Measurements from ENCODE around the gene LENEP.

Gene LENEP, protein sequence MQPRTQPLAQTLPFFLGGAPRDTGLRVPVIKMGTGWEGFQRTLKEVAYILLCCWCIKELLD

DNA sequence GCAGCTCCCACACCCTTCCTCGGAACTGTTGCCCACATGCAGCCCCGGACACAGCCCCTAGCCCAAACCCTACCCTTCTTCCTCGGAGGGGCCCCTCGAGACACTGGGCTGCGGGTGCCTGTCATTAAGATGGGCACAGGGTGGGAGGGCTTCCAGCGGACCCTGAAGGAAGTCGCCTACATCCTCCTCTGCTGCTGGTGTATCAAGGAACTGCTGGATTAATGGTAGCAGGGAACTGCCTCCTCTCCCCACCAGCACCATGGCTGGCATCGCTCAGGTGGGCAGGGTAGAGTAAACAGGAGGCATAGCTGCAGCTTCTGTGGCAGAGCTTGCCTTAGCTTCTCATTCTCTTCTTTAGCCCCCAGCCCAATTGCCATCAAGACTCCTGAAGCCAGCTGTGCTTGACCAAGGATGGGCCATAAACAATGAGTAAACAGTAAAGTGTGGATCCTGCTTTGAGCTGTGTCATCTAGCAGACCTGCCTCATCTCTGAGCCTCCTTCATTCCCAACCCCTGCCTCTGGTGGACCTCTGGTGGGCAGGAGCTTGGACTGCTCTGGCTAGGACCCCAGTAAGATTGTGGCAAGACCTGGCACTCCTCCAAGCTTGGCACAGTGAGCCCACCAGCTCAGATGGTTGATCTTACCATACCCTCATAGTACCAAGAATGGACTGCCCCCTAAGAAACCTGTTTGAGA is at the start of gene LENEP:
TSS of gene LENEP (plus strand) at position 15 of the 697 bp plus-strand sequence. CDS start at position 37, 22 bp downstream.
- DNase-seq (ENCODE audit: low read depth): no peak

DNA sequence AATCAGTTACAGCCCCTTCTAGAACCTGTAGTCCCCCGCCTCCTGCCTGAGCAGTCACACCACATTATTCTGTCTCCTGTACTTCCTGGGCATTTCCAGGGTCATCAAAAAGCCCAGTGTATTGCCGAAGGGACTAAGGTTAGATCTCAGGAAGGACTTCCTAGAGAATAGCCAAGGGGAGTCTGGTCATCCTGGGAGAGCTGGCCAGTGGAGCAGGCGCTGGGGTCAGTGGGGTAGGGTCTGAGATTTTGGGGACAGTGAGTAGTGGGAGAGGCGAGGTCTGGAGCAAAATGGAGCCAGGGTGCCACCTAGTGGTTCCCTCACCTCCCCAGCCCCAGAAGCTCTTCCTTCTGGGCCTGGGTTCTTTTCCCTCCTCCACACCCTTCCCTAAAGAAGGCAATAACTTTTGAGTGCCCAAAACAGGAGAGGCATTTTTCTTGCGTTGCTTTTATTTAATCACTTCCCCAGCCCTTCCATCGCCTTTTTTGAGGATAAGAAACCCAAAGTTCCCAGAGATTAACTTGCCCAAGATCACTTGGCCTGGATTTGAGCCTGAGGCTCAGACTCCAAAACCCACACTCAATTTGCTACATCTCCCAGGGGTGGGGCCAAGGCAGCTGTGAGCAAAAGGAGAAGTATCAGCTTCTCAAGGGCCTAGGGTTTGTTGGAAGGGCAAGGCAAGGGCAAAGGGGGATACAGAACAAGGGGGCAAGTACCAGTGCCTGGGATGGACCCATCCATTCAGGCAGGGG is 49.6 kb upstream of the LENEP start:
- DNase-seq (ENCODE audit: low read depth): no peak

DNA sequence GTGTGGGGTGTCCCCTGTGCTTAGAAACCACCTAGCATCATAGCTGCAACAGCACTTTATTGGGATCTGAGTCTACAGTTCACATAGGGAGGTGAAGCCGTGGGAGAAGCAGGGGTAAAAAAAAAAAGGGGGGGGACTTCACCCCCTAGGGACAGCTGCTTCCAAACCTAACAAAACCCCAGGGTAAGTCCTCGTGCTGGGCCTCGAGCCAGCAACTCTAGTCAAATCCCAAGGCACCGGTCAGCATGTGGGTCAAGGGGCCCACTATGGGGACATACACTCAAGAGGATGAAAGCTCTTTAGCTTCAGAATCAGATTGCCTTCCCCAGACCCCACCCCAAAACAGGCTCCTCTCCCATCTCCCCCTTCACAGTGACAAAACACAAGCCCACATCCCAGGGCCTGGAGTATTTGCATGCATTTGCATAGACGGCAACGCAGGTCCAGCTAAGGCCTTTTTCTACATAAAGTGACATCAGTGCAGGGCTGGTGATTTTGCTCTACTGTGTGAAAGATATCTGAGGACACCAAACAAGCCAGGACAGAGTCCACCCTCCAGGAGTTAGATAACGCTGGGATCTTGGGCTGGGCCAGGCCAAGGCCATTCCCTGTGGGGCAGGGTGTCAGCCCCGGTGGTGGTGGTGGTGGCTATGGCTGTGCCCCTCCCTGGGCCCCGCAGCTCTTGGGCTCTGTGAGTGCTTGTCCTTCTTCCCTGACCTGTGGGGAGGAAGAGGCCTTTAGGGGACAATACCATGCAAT is 48.8 kb upstream of the LENEP start:
- no peak for DNase-seq (ENCODE audit: low read depth)

DNA sequence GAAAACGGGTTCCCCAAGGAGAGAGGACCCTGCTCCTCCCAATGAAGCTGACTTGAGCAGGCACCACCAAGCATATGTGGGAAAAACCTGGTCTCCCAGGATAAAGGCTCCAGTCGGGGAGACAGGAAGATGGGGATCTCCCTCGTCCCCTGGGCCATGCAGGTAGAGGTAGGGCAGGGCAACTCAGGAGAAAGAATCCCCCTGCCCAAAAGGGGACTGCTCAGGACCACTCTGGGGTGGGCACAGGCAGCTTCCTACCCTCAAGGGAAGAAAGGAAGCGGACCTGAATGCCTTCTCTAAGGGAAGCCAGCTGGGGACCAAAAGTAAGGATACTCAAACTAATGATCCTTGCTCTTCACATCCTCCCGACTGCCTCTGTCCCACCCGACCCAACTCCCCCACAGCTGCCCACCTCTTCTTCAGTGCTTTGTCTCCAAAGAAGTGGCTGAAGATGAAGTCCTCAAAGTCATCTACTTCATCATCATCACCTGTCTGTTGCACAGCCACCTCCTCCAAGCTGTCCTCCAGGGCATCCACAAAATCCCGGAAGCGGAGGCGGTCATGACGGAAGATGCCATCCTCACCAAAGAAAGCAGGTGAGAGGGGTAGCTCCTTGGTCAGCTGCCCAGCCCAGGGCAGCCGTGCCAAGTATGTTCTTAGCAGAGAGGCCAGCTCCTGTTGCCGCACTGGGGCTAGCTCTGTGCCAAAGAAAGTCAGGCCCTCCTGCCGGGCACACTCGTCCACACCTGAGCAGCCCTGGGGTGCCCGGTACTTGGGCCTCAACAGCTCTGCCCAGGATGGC is 48.0 kb upstream of the LENEP start:
- DNase-seq (ENCODE audit: low read depth): no peak

DNA sequence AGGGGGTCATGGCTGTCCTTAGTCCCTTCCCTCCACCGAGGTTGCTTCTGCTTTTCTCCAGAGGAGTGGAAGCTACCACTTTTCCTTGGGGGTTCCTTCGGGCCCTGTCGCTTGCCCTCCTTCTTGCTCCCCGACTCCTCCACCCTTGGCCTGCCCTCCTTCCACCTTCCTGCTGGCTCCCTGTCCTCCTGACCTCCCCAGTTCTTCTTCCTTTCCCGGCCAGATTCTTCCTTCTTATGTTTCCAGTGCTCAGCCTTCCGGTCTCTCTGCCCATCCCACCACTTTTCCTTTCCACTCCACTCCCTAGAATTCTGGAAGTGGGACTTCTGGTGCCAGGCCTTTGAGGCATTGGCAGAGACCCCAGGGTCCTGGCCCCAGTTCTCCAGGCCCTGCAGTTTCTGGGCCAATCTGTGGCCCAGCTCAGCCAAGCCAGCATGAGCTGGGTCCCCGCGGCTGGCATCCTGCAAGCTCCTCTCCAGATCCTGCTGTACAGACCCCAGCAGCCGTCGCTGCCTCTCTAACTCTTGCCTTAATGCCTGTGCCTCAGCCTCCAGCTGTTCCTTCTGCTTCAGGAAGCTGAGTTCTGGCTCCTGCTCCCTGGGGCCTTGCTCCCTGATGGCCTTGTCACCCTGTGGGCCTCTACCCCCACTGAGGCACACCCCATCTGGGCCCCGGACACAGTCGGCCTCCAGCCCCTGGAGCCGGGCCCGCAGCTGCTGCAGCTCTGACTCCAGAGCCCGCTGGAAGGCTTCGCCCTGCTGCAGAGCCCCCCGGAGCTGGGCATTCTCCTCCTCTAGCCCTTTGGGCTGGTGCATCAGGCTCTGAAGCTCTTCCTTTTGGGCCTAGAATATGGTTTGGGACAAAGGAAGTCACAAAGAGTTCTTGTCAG is 47.2 kb upstream of the LENEP start:
- no peak for DNase-seq (ENCODE audit: low read depth)

DNA sequence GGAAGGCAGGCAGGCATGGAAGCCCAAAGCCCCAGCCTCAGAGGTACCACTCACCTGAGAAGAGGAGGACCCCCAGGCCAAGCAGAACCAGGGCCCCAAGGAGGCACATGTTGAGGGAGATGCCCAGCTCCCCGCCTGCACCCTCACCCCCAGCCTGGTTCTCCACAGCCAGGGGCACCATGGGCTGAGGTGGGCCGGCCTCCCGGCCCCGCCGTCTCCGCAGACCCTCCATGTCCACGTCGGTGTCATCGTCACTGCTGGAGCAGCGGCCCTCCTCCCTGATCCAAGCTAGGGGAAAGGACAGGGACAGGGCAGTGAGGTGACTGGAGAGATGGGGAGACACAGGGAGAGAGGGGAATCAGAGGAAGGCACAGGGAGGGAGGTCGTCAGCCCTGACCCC is 45.3 kb upstream of the LENEP start:
- no peak for DNase-seq (ENCODE audit: low read depth)

DNA sequence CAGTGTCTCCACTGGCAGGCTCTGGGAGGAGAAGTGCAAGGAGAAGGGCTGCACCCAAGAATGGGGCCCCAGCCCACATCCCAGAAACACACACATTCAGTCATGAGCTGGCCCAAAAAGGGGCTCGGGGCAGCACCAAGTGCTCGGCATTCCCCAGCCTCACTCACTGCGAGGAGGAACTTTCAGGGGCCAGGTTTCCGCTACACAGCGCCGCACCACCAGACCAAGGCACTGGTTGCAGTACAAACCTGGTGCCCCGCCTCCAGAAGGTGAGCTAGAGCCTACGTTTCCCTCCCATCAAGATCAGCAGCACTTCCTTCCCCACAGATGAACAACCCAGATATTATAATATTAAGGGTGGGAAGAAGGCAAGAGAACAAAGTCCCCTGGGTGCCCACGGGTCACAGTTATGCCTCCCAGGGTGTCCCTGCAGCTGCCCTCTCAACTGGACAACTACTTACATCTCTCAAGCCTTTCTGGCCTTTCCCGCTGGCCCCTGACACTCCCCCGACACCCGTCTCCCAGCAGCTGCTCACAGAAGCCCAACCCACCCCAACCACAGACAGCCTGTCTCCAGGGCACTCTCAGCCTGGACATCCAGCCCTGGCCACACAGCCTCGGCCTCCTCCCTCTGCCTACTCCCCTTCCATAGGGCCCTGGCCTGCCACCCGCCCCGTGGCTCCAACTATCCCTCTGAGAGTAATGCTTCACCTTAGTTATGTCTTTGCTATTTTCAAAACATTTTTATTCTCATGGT is 41.3 kb upstream of the LENEP start:
- no peak for DNase-seq (ENCODE audit: low read depth)

DNA sequence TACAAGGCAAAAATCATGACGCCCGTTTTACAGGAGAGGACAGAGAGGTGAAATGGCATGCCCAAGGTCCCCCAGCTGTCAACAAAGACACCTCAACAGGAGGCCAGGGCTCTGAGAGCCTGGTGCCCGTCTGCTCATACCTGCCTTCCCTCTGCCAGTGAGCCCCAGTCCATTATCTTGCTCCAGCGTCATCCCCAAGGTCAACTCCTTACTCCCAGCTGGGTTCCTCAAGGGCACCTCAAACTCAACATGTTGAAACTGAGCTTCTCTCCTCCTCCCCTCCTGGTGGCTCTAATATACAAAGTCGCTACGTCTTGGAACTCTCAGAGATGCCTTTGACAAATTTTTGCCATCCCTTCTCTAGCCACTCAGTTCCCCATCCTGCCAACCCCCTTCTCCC is 40.7 kb upstream of the LENEP start:
- DNase-seq (ENCODE audit: low read depth): no peak

DNA sequence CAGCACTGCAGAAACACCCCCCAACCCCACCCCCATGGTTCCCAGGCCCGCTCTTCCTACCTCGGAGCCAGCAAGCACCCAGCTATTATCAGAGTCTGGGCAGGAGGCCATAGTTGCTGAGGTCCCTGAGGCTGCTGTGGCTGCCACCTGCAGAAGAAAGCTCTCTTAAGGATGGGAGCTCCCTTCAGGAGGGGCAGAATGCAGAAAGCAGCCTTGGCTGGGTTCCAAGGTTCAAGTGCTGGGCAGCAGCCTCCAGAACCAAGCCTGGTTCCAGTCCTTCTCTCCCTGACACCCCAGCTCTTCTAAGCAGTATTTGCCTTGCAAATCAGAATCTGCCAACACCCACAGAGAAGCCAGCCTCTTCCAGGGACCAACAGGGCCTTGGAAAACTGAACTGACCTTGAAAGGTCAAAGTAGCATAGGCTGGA is 39.8 kb upstream of the LENEP start:
- no peak for DNase-seq (ENCODE audit: low read depth)

DNA sequence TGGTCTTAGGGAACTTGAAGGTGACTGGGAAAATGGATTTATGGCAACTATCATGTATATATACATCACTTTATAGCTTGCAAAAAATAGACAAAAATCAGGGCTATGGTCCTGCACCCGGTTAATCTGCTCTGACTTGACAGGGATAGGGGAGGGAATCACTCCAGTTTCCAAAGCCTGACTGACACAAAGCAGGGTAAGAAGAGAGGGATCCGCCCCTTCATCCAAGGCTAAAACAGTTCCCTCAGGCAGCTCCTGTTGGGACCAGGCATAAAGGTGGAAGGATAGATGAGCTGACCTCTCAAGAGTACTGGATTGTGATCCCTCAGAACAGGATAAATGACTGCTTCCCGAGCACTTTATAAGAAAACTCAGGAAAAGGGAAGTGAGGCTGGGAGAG is 38.8 kb upstream of the LENEP start:
- DNase-seq (ENCODE audit: low read depth): no peak

DNA sequence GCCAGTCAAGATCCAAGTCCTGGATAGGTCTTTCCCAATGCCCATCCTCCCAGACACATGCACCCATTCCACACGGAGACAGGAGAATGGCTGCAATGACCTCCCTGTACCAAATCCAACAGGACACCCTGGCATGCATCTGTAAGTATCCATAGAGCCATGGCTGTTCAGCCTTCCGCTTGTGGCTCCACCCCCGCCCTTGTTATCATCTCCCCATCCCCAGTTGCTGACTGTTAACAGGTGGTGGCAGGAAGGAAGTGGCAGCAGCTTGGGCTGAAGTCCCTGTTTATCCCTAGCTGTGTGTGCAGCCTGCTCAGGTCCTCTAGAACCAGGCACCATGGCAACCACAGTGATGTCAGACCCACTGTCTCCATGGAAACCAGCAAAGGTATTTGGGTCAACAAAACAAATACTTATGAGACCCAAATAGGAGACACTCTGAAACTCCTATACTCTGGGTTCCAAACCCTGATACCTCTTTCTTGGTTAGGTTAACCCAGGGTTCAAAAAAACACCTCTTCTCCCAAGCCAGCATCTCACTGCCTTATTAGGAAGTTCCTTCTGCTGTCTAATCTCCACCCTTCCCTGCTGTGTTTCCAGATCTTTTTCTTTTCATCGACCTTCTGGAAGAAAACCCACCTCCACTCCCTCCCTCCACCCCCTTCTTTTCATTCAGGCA is 38.2 kb upstream of the LENEP start:
- peak; percentile 47 for DNase-seq (ENCODE audit: low read depth)

DNA sequence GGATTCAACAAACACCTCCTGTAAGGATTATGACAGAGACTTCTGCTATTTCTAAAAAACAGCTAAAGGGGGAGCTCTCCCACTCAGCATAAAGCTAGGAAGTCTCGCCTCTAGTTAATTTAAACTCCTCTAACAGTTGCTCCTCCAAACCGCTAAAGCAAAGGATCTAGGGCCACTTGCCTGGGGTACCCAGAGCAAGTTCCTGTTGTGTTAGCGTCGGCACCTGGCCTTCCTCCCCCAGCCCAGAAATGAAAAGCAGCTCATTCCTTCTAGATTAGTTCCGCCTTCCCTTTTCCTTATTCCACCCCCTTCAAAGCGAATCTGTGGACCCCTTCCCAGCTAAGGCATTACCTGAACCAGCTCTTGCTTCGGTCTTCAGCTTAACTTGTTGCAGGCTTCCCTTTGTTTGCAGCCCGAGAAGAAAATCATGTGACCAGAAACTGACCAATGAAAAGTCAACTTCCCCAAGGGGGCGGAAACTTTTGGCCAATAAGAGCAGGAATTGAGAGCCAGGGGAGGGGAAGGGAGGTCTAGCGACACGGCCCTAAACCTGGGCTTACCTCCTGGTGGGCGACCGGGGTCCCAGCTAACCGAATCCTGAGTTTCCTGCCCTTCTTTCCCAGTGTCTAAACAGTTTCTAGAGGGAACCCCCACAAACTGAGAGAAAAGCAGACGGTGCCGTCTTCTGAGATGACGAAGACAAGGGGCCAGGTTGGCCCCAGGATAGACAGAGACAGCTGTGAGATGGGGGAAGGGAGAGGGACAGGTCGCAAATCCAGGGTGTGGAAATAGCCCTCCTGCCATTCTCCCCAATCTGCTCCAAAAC is 37.5 kb upstream of the LENEP start, which contains the start of gene PBXIP1:
TSS of gene PBXIP1 (minus strand) at position 382 of the 826 bp plus-strand sequence. CDS start 2,378 bp downstream, outside the sequence.
- DNase-seq (ENCODE audit: low read depth): peak; percentile 77

DNA sequence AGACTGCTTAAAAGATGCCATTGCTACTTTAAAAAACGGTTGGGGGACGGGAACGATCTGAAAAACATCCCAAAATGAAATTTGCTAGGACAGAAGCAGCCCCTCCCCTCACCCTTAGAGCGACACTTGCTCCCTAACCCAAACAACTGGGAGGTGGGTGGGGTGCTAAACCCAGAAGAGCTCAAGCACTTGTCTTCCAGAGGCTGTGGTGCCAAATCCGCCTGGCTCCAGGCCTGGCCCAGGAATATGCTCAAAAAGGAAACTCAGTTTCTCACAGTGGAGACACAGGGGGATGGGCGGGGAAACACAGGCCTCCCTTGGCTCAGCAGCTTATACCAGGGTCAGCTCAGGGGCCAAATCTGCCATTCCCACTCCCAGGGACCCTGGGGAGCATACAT is 36.8 kb upstream of the LENEP start:
- no peak for DNase-seq (ENCODE audit: low read depth)

DNA sequence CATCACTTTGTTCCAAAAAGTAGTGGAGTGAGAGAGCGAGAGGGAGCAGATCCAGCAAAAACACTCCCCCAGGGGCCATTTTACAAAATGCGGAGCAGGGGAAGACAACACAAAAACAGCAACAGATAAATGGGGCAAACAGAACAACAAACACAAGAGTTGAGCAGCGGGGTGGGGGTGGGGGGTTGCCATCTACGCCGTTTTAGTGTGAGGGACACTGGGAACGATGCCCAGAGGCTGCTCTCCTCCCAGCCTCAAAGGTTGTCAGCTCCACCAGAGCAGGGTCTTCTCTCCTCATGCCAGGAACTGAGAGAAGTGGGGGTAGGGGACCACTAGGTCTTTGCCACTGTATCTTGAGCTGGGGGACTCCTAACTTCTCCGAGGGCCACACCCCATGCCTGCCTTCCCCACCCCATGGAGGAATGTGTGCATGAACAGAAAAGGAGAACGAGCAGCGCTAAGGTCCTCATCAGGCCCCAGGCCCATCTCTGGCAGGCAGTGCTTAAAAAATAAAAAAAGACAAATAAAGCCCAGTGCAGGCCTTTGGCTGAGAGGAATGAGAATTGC is 36.2 kb upstream of the LENEP start:
- no peak for DNase-seq (ENCODE audit: low read depth)

DNA sequence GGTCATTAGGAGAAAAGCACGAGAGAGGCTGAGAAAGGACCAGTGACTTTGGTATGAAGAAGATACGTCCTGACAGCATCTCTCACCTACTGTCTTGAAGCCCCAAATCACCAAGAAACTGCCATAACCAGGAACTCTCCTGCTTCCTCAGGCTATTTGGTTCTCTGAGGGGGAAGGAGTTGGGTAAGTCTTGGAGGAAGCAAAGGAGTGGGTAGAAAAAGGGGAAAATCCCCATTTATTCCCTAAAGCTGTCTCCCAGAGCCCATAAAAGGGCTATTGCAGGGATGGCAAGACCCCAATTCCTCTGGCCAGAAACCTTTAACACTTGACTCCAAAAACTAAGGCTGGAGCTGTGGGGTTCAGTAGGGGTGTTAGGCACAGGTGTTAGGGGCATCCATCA is 35.4 kb upstream of the LENEP start:
- no peak for DNase-seq (ENCODE audit: low read depth)

DNA sequence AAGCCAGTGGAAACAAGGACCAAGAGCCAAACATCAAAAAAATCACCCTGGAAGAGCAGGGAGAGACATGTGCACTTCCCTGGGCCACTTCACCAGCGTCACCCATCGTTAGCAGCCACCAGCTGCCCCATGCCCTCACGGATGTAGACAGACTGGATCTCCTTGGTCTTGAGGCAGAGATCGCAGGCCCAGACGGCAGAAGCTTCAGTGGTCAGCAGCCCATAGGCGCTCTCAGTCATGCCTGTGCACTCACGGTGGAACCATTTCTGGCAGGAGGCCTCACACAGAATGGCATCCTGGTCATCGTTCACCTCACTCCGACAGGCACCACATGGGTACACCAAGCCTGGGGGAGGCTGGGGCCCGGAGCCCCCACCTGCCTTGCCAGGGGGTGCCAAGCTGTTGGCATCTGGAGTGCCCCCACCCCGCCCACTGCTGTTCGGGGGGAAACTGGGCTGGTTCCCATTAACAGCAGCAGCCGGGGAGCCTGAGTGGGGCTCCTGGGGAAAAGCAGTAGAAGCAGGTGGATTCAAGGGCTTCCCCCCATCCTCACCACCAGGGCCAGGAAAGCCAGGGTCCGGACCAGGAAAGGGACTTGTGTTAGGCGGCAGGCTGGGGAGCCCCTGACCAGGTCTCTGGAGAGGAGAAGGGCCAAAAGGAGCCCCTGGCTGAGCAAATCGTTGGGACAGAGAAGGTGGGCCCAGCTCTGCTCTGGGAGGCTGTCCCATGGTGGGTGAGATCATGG is 34.5 kb upstream of the LENEP start:
- no peak for DNase-seq (ENCODE audit: low read depth)

DNA sequence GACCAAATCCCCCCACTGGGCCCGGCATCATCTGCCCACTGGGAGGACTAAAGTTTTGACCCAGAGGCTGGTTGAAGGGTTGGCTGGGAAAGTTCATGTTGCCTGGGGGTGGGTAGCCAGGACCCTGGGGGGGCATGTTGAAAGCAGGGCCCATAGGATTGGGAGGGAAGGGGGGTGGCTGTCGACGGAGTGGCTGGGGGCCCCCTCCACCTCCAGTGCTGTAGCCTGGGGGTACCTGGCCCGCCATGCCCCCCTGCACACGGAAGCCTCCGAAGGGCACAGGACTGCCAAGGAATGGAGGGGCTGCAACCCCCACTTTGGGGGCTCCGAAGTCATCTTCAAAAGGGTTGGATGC is 34.0 kb upstream of the LENEP start:
- no peak for DNase-seq (ENCODE audit: low read depth)

All from GM04503 (cell line).